K562 (cell line): ENCODE data around the gene CCDC136.

Source experiments
- JUNB ChIP-seq: fragments of 450-650 bp; formaldehyde crosslinking; conservative IDR thresholded peaks from 2 replicates; pipeline ENCODE4 v1.4.0; 2020; ENCODE audit warnings: mild to moderate bottlenecking
- ZKSCAN8 ChIP-seq: fragments of 200-800 bp; sonication (Bioruptor generic); IDR thresholded peaks from 2 replicates; pipeline ENCODE4 v1.6.1; 2016; ENCODE audit warnings: missing genetic modification characterization, missing compliant biosample characterization
- ZNF644 ChIP-seq: fragments of 200-800 bp; sonication (Bioruptor generic); IDR thresholded peaks from 2 replicates; pipeline ENCODE4 v1.6.1; 2016; ENCODE audit warnings: low read depth, missing genetic modification characterization, missing compliant biosample characterization

DNA sequence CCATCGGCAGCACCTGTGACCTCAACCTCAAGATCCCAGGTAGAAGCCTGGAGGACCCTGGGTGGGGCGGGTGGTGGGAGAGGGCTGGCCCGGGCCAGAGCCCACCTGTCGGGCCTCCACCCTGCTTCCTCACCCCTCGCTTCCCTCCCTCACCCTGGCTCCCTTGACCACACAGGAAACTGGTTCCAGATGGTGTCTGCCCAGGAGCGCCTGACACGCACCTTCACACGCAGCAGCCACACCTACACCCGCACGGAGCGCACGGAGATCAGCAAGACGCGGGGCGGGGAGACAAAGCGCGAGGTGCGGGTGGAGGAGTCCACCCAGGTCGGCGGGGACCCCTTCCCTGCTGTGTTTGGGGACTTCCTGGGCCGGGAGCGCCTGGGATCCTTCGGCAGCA, 62.0 kb downstream of the CCDC136 start:
- no peak for TF ChIP-seq ZKSCAN8
- no peak for TF ChIP-seq JUNB (CRISPR knock-in tag)
- TF ChIP-seq ZNF644 (tag): no peak
